HL-60/S4 treated with retinoic acid at 250 ng/mL for 4 days and 3 days (cell line): Measurements from ENCODE around the gene ERV3-1.
"Not testable (repeated sequence)": the region's sequence is repeated elsewhere in the genome, so short reads cannot be mapped to it uniquely, and the experiment has no call there.

Experiments
- in situ Hi-C: fragments of 300-500 bp; cut with MboI; formaldehyde crosslinking; loops from 2 replicates; pipeline ENCODE4 v1.7.0; 2022; ENCODE audit warnings: low sequenced_read_pairs

The ERV3-1 gene

GRCh38 chr7:65001291-65001814, 5.1 kb downstream of the ERV3-1 start:
- in situ Hi-C loops = no loop called here

GRCh38 chr7:64999165-65000004, 7.1 kb downstream of the ERV3-1 start:
- in situ Hi-C loops = no loop called here

- in situ Hi-C loops = no loop called here
Measured at GRCh38 chr7:64998865-64999164, 7.7 kb downstream of the ERV3-1 start.

- in situ Hi-C loops = no loop called here
Measured at GRCh38 chr7:64997927-64998391, 8.5 kb downstream of the ERV3-1 start.

- in situ Hi-C loops = no loop called here
Measured at GRCh38 chr7:64997164-64997908, 9.2 kb downstream of the ERV3-1 start.

GRCh38 chr7:64996305-64996704, 10.2 kb downstream of the ERV3-1 start:
- in situ Hi-C loops = no loop called here

GRCh38 chr7:64993901-64994300, 12.6 kb downstream of the ERV3-1 start:
- in situ Hi-C loops = no loop called here

GRCh38 chr7:64992971-64993370, 13.5 kb downstream of the ERV3-1 start:
- in situ Hi-C loops = no loop called here

GRCh38 chr7:64990936-64991335, 15.6 kb downstream of the ERV3-1 start, which contains the start of gene ZNF117:
TSS of gene ZNF117 (minus strand) at chr7:64991036.
- in situ Hi-C loops = no loop called here

GRCh38 chr7:64990216-64990615, 16.3 kb downstream of the ERV3-1 start:
- in situ Hi-C loops = no loop called here

GRCh38 chr7:64978497-64979203, 27.8 kb downstream of the ERV3-1 start:
- in situ Hi-C loops = no loop called here

GRCh38 chr7:64965594-64965993, 40.9 kb downstream of the ERV3-1 start:
- in situ Hi-C loops = no loop called here

- in situ Hi-C loops = no loop called here
Measured at GRCh38 chr7:64959072-64959747, 47.3 kb downstream of the ERV3-1 start.

GRCh38 chr7:64951250-64951848, 55.1 kb downstream of the ERV3-1 start:
- in situ Hi-C loops = no loop called here

- in situ Hi-C loops = not testable (repeated sequence)
Measured at GRCh38 chr7:64950673-64951072, 55.8 kb downstream of the ERV3-1 start.

GRCh38 chr7:64948774-64949173, 57.7 kb downstream of the ERV3-1 start:
- in situ Hi-C loops = not testable (repeated sequence)

GRCh38 chr7:64947252-64948000, 59.1 kb downstream of the ERV3-1 start:
- in situ Hi-C loops = no loop called here

- in situ Hi-C loops = no loop called here
Measured at GRCh38 chr7:64946772-64947171, 59.7 kb downstream of the ERV3-1 start.

GRCh38 chr7:64945503-64946175, 60.8 kb downstream of the ERV3-1 start:
- in situ Hi-C loops = no loop called here
